Suprapubic skin (tissue), 4 donors: ENCODE measurements around the gene DSCAM. TPM values are rescaled to one million over a fixed set of nuclear protein-coding genes. Genes with fewer than 3 reads are reported as not detected.

Experiments
- DNase-seq, 2 donors: peaks; one replicate each; pipeline ENCODE4 v3.0.0-alpha.2; 2019; ENCODE audit warnings: low spot score in 2 of 2
- H3K27ac ChIP-seq: fragments of 200-600 bp; sonication (generic); one replicate; pipeline ENCODE4 v1.5.1; 2019
- H3K27me3 ChIP-seq: fragments of 200-600 bp; sonication (generic); one replicate; pipeline ENCODE4 v1.5.1; 2019
- H3K36me3 ChIP-seq: fragments of 200-600 bp; sonication (generic); one replicate; pipeline ENCODE4 v1.5.1; 2019
- H3K4me1 ChIP-seq: fragments of 200-600 bp; sonication (generic); one replicate; pipeline ENCODE4 v1.5.1; 2019
- H3K4me3 ChIP-seq: fragments of 200-600 bp; sonication (generic); one replicate; pipeline ENCODE4 v1.5.1; 2019; ENCODE audit warnings: mild to moderate bottlenecking
- H3K9me3 ChIP-seq: fragments of 200-600 bp; sonication (generic); one replicate; pipeline ENCODE4 v1.5.1; 2019
- EP300 ChIP-seq: sonication (generic); formaldehyde crosslinking; IDR thresholded peaks from one replicate; pipeline ENCODE4 v1.6.1; 2017; ENCODE audit warnings: antibody characterized with exemption
- POLR2A ChIP-seq, 2 donors: fragments of 450-650 bp; IDR thresholded peaks; one replicate each; pipeline ENCODE4 v1.6.1; 2017; ENCODE audit warnings: antibody characterized with exemption in 2 of 2, mild to moderate bottlenecking in 2 of 2, moderate library complexity in 2 of 2
- POLR2AphosphoS5 ChIP-seq, 3 donors: sonication (generic); formaldehyde crosslinking; IDR thresholded peaks; one replicate each; pipeline ENCODE4 v1.6.1; 2017; ENCODE audit warnings: antibody characterized with exemption in 3 of 3
- whole genome bisulfite sequencing: methylation state at CpG from one replicate; pipeline ENCODE4 v1.1.5; 2018; 5-methylcytosine and 5-hydroxymethylcytosine counted together
- total RNA-seq, 4 donors: library from RNA; depleted of rRNA; stranded (reverse); fragments of >200 nt; gene quantifications; one replicate each; pipeline ENCODE4 v1.1.0, GENCODE V29; 2016
- TF ChIP-seq, protein P1 (sequence below), 2 donors: fragments of 200-600 bp in 1 of 2; fragments of 450-650 bp in 1 of 2; sonication (generic) in 1 of 2; IDR thresholded peaks; one replicate each; pipeline ENCODE4 v1.5.1; 2016 to 2019; ENCODE audit warnings: antibody characterized with exemption in 2 of 2, mild to moderate bottlenecking in 1 of 2, moderate library complexity in 1 of 2

Gene DSCAM
- total RNA-seq, 4 donors from 2014 or later: 0.08 TPM; not detected in 3

GRCh38 chr21:40120940-40121575 is 725.9 kb downstream of the DSCAM start:
- 35% methylated on average over 4 of the region's 4 CpGs for WGBS
- Histone ChIP-seq H3K27ac (no peak overlapping the region), H3K4me3 (no peak overlapping the region), H3K9me3 (no peaks in the 10 kb centered on the region), H3K4me1 (no peaks in the 10 kb centered on the region), H3K36me3 (no peaks in the 10 kb centered on the region), H3K27me3 (no peaks in the 10 kb centered on the region)
- no peak for DNase-seq
- no peak for TF ChIP-seq EP300
- TF ChIP-seq, protein P1, sequence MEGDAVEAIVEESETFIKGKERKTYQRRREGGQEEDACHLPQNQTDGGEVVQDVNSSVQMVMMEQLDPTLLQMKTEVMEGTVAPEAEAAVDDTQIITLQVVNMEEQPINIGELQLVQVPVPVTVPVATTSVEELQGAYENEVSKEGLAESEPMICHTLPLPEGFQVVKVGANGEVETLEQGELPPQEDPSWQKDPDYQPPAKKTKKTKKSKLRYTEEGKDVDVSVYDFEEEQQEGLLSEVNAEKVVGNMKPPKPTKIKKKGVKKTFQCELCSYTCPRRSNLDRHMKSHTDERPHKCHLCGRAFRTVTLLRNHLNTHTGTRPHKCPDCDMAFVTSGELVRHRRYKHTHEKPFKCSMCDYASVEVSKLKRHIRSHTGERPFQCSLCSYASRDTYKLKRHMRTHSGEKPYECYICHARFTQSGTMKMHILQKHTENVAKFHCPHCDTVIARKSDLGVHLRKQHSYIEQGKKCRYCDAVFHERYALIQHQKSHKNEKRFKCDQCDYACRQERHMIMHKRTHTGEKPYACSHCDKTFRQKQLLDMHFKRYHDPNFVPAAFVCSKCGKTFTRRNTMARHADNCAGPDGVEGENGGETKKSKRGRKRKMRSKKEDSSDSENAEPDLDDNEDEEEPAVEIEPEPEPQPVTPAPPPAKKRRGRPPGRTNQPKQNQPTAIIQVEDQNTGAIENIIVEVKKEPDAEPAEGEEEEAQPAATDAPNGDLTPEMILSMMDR (IDR thresholded peaks at IDR 0.05): peak; percentile 42 to 43

DNA sequence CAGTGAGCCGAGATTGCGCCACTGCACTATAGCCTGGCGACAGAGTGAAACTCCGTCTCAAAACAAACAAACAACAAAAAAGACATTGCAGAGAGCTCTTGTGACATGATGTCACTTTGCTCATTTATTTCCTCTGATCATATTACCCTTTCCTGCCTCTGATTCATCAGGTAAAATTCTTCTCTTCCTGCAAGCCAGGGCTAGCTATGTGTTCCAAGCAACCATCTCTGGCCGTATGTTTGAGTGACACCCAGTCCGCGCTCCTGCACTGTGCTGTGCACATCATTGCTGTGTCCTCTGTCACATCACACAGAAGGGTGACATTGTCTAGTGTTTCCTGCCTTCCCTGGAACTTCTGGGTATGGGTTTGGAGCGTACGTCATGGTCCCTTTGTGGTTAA is 728.4 kb downstream of the DSCAM start:
- H3K36me3 ChIP-seq: no peaks in the 10 kb centered on the region
- WGBS: 87% methylated on average over 9 of the region's 9 CpGs
- H3K4me1 ChIP-seq: no peaks in the 10 kb centered on the region
- no peaks in the 10 kb centered on the region for H3K27me3 ChIP-seq
- H3K9me3 ChIP-seq: no peaks in the 10 kb centered on the region
- no peak for TF ChIP-seq EP300
- TF ChIP-seq POLR2AphosphoS5 (IDR thresholded peaks at IDR 0.05): no peak
- TF ChIP-seq, protein P1 (IDR thresholded peaks at IDR 0.05): no peak
- DNase-seq: no peak
- H3K4me3 ChIP-seq: no peak overlapping the region
- H3K27ac ChIP-seq: no peak overlapping the region

DNA sequence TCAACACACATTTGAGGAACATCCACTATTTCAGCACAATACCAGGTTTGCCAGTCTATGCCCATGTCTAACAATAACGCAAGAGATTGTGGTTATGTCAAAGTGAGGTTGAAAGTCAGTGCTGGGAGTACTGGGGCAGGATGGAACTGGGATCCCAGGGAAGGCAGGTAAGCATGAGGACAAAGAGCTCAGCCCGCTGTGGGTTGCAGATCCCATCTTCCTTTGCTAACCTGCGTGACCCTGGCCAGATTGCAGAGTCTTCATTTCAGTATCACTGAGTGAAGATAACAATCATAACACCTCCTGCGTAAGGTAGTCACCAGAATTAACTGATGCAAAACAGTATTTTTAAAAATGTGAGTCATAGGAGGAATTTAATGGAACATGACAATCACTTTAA is 729.7 kb downstream of the DSCAM start:
- no peaks in the 10 kb centered on the region for H3K27me3 ChIP-seq
- no peaks in the 10 kb centered on the region for H3K36me3 ChIP-seq
- H3K9me3 ChIP-seq: no peaks in the 10 kb centered on the region
- no peak for DNase-seq
- 88% methylated on average over 4 of the region's 4 CpGs for WGBS
- H3K4me3 ChIP-seq: no peak overlapping the region
- TF ChIP-seq EP300 (no peak), POLR2AphosphoS5 (IDR thresholded peaks at IDR 0.05) (no peak), POLR2A (IDR thresholded peaks at IDR 0.05) (no peak)
- TF ChIP-seq, protein P1 (IDR thresholded peaks at IDR 0.05): no peak
- H3K4me1 ChIP-seq: no peaks in the 10 kb centered on the region
- no peak overlapping the region for H3K27ac ChIP-seq

GRCh38 chr21:40115775-40116174 is 731.2 kb downstream of the DSCAM start:
- Histone ChIP-seq H3K4me3 (no peak overlapping the region), H3K27ac (no peak overlapping the region), H3K27me3 (no peaks in the 10 kb centered on the region), H3K9me3 (no peaks in the 10 kb centered on the region), H3K36me3 (no peaks in the 10 kb centered on the region), H3K4me1 (no peaks in the 10 kb centered on the region)
- DNase-seq: no peak
- TF ChIP-seq EP300: no peak
- TF ChIP-seq POLR2AphosphoS5 (IDR thresholded peaks at IDR 0.05): no peak
- TF ChIP-seq, protein P1 (IDR thresholded peaks at IDR 0.05): no peak
- no peak for TF ChIP-seq POLR2A (IDR thresholded peaks at IDR 0.05)

GRCh38 chr21:40102682-40103081 is 744.3 kb downstream of the DSCAM start:
- Histone ChIP-seq H3K9me3 (no peaks in the 10 kb centered on the region), H3K27ac (no peak overlapping the region), H3K4me3 (no peak overlapping the region), H3K27me3 (no peaks in the 10 kb centered on the region), H3K4me1 (no peaks in the 10 kb centered on the region), H3K36me3 (no peaks in the 10 kb centered on the region)
- 69% methylated on average over 3 of the region's 3 CpGs for WGBS
- TF ChIP-seq EP300 (no peak), POLR2A (IDR thresholded peaks at IDR 0.05) (no peak), POLR2AphosphoS5 (IDR thresholded peaks at IDR 0.05) (no peak)
- TF ChIP-seq, protein P1 (IDR thresholded peaks at IDR 0.05): no peak
- no peak for DNase-seq
